Peyer's patch (tissue), 4 donors: Measurements from ENCODE around the gene SYT4.

ENCODE experiments used
- POLR2A ChIP-seq, 2 donors: fragments of 450-650 bp; IDR thresholded peaks; one replicate each; pipeline ENCODE4 v1.5.1; 2017; ENCODE audit warnings: antibody characterized with exemption in 2 of 2, mild to moderate bottlenecking in 2 of 2, moderate library complexity in 2 of 2
- TF ChIP-seq, protein P1 (sequence below), 6 experiments: fragments of 450-650 bp in 4 of 6; fragments of 200-600 bp in 2 of 6; sonication (generic) in 1 of 6; IDR thresholded peaks; one replicate each; pipeline ENCODE4 v1.5.1; 2017 to 2019; ENCODE audit warnings: antibody characterized with exemption in 6 of 6, mild to moderate bottlenecking in 3 of 6, moderate library complexity in 1 of 6

- no peak for TF ChIP-seq POLR2A (IDR thresholded peaks at IDR 0.05)
- TF ChIP-seq, protein P1, sequence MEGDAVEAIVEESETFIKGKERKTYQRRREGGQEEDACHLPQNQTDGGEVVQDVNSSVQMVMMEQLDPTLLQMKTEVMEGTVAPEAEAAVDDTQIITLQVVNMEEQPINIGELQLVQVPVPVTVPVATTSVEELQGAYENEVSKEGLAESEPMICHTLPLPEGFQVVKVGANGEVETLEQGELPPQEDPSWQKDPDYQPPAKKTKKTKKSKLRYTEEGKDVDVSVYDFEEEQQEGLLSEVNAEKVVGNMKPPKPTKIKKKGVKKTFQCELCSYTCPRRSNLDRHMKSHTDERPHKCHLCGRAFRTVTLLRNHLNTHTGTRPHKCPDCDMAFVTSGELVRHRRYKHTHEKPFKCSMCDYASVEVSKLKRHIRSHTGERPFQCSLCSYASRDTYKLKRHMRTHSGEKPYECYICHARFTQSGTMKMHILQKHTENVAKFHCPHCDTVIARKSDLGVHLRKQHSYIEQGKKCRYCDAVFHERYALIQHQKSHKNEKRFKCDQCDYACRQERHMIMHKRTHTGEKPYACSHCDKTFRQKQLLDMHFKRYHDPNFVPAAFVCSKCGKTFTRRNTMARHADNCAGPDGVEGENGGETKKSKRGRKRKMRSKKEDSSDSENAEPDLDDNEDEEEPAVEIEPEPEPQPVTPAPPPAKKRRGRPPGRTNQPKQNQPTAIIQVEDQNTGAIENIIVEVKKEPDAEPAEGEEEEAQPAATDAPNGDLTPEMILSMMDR (IDR thresholded peaks at IDR 0.05): no peak
These were observed 1.1 kb upstream of the SYT4 start for GRCh38 chr18:43278355-43278754.
